H9 (cell line): ENCODE measurements around the gene TBC1D9B. TPM values are rescaled to one million over a fixed set of nuclear protein-coding genes. Genes with fewer than 3 reads are reported as not detected.

ENCODE experiments used
- DNase-seq: peaks from one replicate; pipeline ENCODE4 v3.0.0-alpha.2; 2017
- H2AFZ ChIP-seq: one replicate; pipeline ENCODE4 v1.6.1; 2013; ENCODE audit warnings: mild to moderate bottlenecking, low read length, control low read depth, moderate library complexity
- H2AK5ac ChIP-seq: 2 replicates; pipeline ENCODE4 v1.6.1; 2013; ENCODE audit warnings: low read length, control low read depth, mixed read lengths; ENCODE audit not compliant: insufficient read length
- H2BK120ac ChIP-seq: one replicate; pipeline ENCODE4 v1.6.1; 2013; ENCODE audit warnings: low read depth, mild to moderate bottlenecking, low read length, control low read depth, inconsistent platforms; ENCODE audit not compliant: poor library complexity, severe bottlenecking
- H2BK12ac ChIP-seq: 2 replicates; pipeline ENCODE4 v1.6.1; 2013; ENCODE audit warnings: low read length, control low read depth, mixed read lengths, low read depth; ENCODE audit not compliant: insufficient read length
- H2BK15ac ChIP-seq: 2 replicates; pipeline ENCODE4 v1.6.1; 2013; ENCODE audit warnings: low read depth, low read length, control low read depth
- H2BK20ac ChIP-seq: one replicate; pipeline ENCODE4 v1.6.1; 2013; ENCODE audit warnings: low read depth, mild to moderate bottlenecking, low read length, control low read depth, inconsistent platforms; ENCODE audit not compliant: poor library complexity, severe bottlenecking
- H2BK5ac ChIP-seq: 2 replicates; pipeline ENCODE4 v1.6.1; 2013; ENCODE audit warnings: low read length, control low read depth, mixed read lengths; ENCODE audit not compliant: insufficient read length
- H3K14ac ChIP-seq: 2 replicates; pipeline ENCODE4 v1.6.1; 2013; ENCODE audit warnings: low read length, control low read depth; ENCODE audit not compliant: insufficient read depth
- H3K18ac ChIP-seq: 2 replicates; pipeline ENCODE4 v1.6.1; 2013; ENCODE audit warnings: low read depth, mild to moderate bottlenecking, mixed read lengths, low read length, control low read depth; ENCODE audit not compliant: insufficient read length
- H3K23ac ChIP-seq: 2 replicates; pipeline ENCODE4 v1.6.1; 2013; ENCODE audit warnings: low read length, control low read depth, mixed read lengths, low read depth; ENCODE audit not compliant: insufficient read length
- H3K23me2 ChIP-seq: 2 replicates; pipeline ENCODE4 v1.6.1; 2013; ENCODE audit warnings: low read depth, mild to moderate bottlenecking, mixed read lengths, low read length, control low read depth; ENCODE audit not compliant: insufficient read length, poor library complexity, severe bottlenecking
- H3K27ac ChIP-seq: 2 replicates; pipeline ENCODE4 v1.5.1; 2013; ENCODE audit warnings: low read length, control low read depth, mixed read lengths, low read depth; ENCODE audit not compliant: insufficient read length
- H3K27me3 ChIP-seq: 2 replicates; pipeline ENCODE4 v1.6.1; 2013; ENCODE audit warnings: low read length, control low read depth, inconsistent platforms; ENCODE audit not compliant: insufficient read depth
- H3K4ac ChIP-seq: 2 replicates; pipeline ENCODE4 v1.6.1; 2013; ENCODE audit warnings: low read depth, mild to moderate bottlenecking, control low read depth, inconsistent platforms, low read length, moderate library complexity
- H3K4me1 ChIP-seq: 2 replicates; pipeline ENCODE4 v1.6.1; 2013; ENCODE audit warnings: low read length, control low read depth, inconsistent platforms; ENCODE audit not compliant: insufficient read depth
- H3K4me2 ChIP-seq: 2 replicates; pipeline ENCODE4 v1.6.1; 2013; ENCODE audit warnings: low read length, control low read depth, mixed read lengths; ENCODE audit not compliant: insufficient read length, insufficient read depth
- H3K56ac ChIP-seq: 2 replicates; pipeline ENCODE4 v1.6.1; 2013; ENCODE audit warnings: low read depth, mild to moderate bottlenecking, mixed read lengths, low read length, control low read depth; ENCODE audit not compliant: insufficient read length
- H3K79me1 ChIP-seq: 2 replicates; pipeline ENCODE4 v1.6.1; 2013; ENCODE audit warnings: low read depth, mild to moderate bottlenecking, moderate library complexity, low read length, control low read depth, inconsistent platforms; ENCODE audit not compliant: insufficient read depth, poor library complexity, severe bottlenecking
- H3K79me2 ChIP-seq: 2 replicates; pipeline ENCODE4 v1.6.1; 2013; ENCODE audit warnings: low read length, control low read depth, inconsistent platforms; ENCODE audit not compliant: insufficient read depth
- H3K9ac ChIP-seq: 2 replicates; pipeline ENCODE4 v1.6.1; 2013; ENCODE audit warnings: low read length, control low read depth, mixed read lengths; ENCODE audit not compliant: insufficient read length; ENCODE audit errors: extremely low read depth
- H3K9me3 ChIP-seq: one replicate; pipeline ENCODE4 v1.6.1; 2013; ENCODE audit warnings: low read depth, low read length, inconsistent platforms; ENCODE audit not compliant: control insufficient read depth
- H3T11ph ChIP-seq: one replicate; pipeline ENCODE4 v1.6.1; 2013; ENCODE audit warnings: mild to moderate bottlenecking, low read length, control low read depth, inconsistent platforms
- H4K20me1 ChIP-seq: one replicate; pipeline ENCODE4 v1.6.1; 2013; ENCODE audit not compliant: control insufficient read depth, insufficient read length, insufficient read depth
- H4K5ac ChIP-seq: 2 replicates; pipeline ENCODE4 v1.6.1; 2013; ENCODE audit warnings: low read depth, mild to moderate bottlenecking, mixed read lengths, low read length, control low read depth; ENCODE audit not compliant: insufficient read length
- H4K8ac ChIP-seq: replicated peaks from 2 replicates; pipeline ENCODE4 v1.6.1; 2013; ENCODE audit warnings: low read length, control low read depth, mixed read lengths, low read depth; ENCODE audit not compliant: insufficient read length
- H4K91ac ChIP-seq: 2 replicates; pipeline ENCODE4 v1.6.1; 2013; ENCODE audit warnings: low read depth, mild to moderate bottlenecking, moderate library complexity, mixed read lengths, low read length, control low read depth; ENCODE audit not compliant: insufficient read length
- H3K27ac Mint-ChIP-seq, 3 experiments: 2 replicates in 2 of 3; 3 replicates in 1 of 3; pipeline ENCODE4 v1.8.0; 2020 to 2021; ENCODE audit warnings: mixed read lengths in 3 of 3, mild to moderate bottlenecking in 1 of 3, moderate library complexity in 1 of 3
- H3K27me3 Mint-ChIP-seq: 2 replicates; pipeline ENCODE4 v1.8.0; 2021; ENCODE audit warnings: low read depth, mild to moderate bottlenecking, moderate library complexity, mixed read lengths
- H3K36me3 Mint-ChIP-seq, 3 experiments: 2 replicates in 2 of 3; 3 replicates in 1 of 3; pipeline ENCODE4 v1.8.0; 2020 to 2021; ENCODE audit warnings: low read depth in 3 of 3, mixed read lengths in 3 of 3; ENCODE audit not compliant: insufficient read depth in 1 of 3
- H3K4me1 Mint-ChIP-seq, 2 experiments: 2 replicates each; pipeline ENCODE4 v1.8.0; 2020; ENCODE audit warnings: mixed read lengths in 2 of 2
- H3K4me3 Mint-ChIP-seq, 2 experiments: 2 replicates in 1 of 2; 3 replicates in 1 of 2; pipeline ENCODE4 v1.8.0; 2020 to 2021; ENCODE audit warnings: mild to moderate bottlenecking in 2 of 2, mixed read lengths in 2 of 2, moderate library complexity in 1 of 2
- H3K9me3 Mint-ChIP-seq, 2 experiments: 2 replicates in 1 of 2; 3 replicates in 1 of 2; pipeline ENCODE4 v1.8.0; 2020; ENCODE audit warnings: mild to moderate bottlenecking in 2 of 2, mixed read lengths in 2 of 2, moderate library complexity in 1 of 2
- CTCF ChIP-seq: fragments of 200-600 bp; sonication (generic); conservative IDR thresholded peaks from 3 replicates; pipeline ENCODE4 v1.8.0; 2021; ENCODE audit warnings: antibody characterized with exemption, mild to moderate bottlenecking
- WGBS: extraction: QIAGEN DNeasy Blood & Tissue Kit; methylation state at CpG from one replicate; pipeline ENCODE4 v1.1.7; 2013; ENCODE audit warnings: missing lambda C conversion rate, low lambda C conversion rate, mixed read lengths; ENCODE audit not compliant: insufficient read length; ENCODE audit errors: extremely low coverage; 5-methylcytosine and 5-hydroxymethylcytosine counted together
- total RNA-seq: library from RNA; stranded (reverse); gene quantifications from 2 replicates; pipeline ENCODE4 v1.2.1, GENCODE V29; 2021

The TBC1D9B gene
- total RNA-seq, 1 experiment from 2014 or later = 62.1 TPM

- Histone ChIP-seq H3K4ac (no peak overlapping the region), H2AFZ (no peak overlapping the region), H4K91ac (no peak overlapping the region), H3K4me1 (peaks cover 3% of the 10 kb centered on the region; the same call in 1 of the 2 replicates), H2BK120ac (no peak overlapping the region), H3K79me1 (peaks cover 6% of the 10 kb centered on the region), H4K20me1 (no peaks in the 10 kb centered on the region), H3T11ph (no peak overlapping the region), H3K79me2 (peaks cover 6% of the 10 kb centered on the region; the same call in 1 of the 2 replicates), H2AK5ac (no peak overlapping the region), H3K56ac (no peak overlapping the region), H3K9me3 (no peaks in the 10 kb centered on the region), H3K27me3 (no peaks in the 10 kb centered on the region), H3K23me2 (peaks cover 16% of the 10 kb centered on the region), H2BK15ac (no peak overlapping the region), H3K27ac (no peak overlapping the region), H3K9ac (no peak overlapping the region), H3K23ac (no peak overlapping the region), H4K5ac (no peak overlapping the region), H3K4me2 (peak overlapping the region; percentile 19), H3K18ac (no peak overlapping the region), H4K8ac (no peak overlapping the region), H2BK5ac (no peak overlapping the region), H2BK20ac (no peak overlapping the region), H2BK12ac (no peak overlapping the region), H3K14ac (no peak overlapping the region)
- WGBS = no CpG with 5 or more reads among the region's 8 CpGs
- no peaks in the 10 kb centered on the region; a peak in 2 of 5 replicates for H3K9me3 Mint-ChIP-seq
- H3K4me3 Mint-ChIP-seq = peak overlapping the region; percentile 40 to 72
- H3K4me1 Mint-ChIP-seq = peaks cover 41% of the 10 kb centered on the region in 2 experiments
- no peak for DNase-seq
- peaks cover 5 to 25% (median 17%) of the 10 kb centered on the region in 3 experiments for H3K36me3 Mint-ChIP-seq
- H3K27ac Mint-ChIP-seq = no peak overlapping the region
- peaks cover 13% of the 10 kb centered on the region for H3K27me3 Mint-ChIP-seq
- TF ChIP-seq CTCF = no peak
Measured at GRCh38 chr5:179817470-179817840, 90.2 kb downstream of the TBC1D9B start.
